ENCODE results near the gene CASS4. TPM values are rescaled to one million over a fixed set of nuclear protein-coding genes. Genes with fewer than 3 reads are reported as not detected.

The CASS4 gene
- total RNA-seq, 2 donors from 2014 or later = not detected

DNA sequence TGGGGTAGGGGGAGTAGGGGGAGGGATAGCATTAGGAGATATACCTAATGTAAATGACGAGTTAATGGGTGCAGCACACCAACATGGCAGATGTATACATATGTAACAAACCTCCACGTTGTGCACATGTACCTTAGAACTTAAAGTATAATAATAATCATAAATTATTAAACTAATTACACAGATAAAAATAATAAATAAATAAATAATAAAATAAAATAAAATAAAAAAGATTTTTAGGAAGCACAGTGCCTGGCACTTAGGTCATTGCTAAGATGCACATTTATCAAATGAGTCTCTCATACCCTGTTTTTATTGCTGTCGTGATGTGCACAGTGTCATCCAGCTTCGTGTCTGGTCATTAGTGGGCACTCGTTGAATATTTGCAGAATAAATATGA lies 37.4 kb downstream of the CASS4 start:
- Histone ChIP-seq H3K9me3 (ENCODE audit: control insufficient read depth, low read length) (no peaks in the 10 kb centered on the region), H3K4me3 (ENCODE audit: low read length) (no peak overlapping the region), H3K27me3 (ENCODE audit: control insufficient read depth, insufficient read depth, low read length, poor library complexity, severe bottlenecking) (peaks cover 17% of the 10 kb centered on the region), H3K36me3 (ENCODE audit: control insufficient read depth, insufficient read depth, low read length) (no peaks in the 10 kb centered on the region), H3K9ac (ENCODE audit: extremely low read depth, low read length, poor library complexity, severe bottlenecking) (no peak overlapping the region), H3K4me1 (ENCODE audit: control insufficient read depth, insufficient read depth, low read length) (no peaks in the 10 kb centered on the region), H3K27ac (ENCODE audit: low read depth, low read length) (no peak overlapping the region)
- WGBS, 2 experiments (ENCODE audit: insufficient coverage in 1 of 2, insufficient read length in 1 of 2) = 99 to 100% methylated on average over 1 to 3 of the region's 5 CpGs
- TF ChIP-seq, protein P1, sequence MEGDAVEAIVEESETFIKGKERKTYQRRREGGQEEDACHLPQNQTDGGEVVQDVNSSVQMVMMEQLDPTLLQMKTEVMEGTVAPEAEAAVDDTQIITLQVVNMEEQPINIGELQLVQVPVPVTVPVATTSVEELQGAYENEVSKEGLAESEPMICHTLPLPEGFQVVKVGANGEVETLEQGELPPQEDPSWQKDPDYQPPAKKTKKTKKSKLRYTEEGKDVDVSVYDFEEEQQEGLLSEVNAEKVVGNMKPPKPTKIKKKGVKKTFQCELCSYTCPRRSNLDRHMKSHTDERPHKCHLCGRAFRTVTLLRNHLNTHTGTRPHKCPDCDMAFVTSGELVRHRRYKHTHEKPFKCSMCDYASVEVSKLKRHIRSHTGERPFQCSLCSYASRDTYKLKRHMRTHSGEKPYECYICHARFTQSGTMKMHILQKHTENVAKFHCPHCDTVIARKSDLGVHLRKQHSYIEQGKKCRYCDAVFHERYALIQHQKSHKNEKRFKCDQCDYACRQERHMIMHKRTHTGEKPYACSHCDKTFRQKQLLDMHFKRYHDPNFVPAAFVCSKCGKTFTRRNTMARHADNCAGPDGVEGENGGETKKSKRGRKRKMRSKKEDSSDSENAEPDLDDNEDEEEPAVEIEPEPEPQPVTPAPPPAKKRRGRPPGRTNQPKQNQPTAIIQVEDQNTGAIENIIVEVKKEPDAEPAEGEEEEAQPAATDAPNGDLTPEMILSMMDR (conservative IDR thresholded peaks at IDR 0.05) = no peak
- H3K36me3 Mint-ChIP-seq (ENCODE audit: low read depth) = no peaks in the 10 kb centered on the region
- no peak for DNase-seq
- H3K27ac Mint-ChIP-seq = no peak overlapping the region
- peaks cover 28% of the 10 kb centered on the region for H3K27me3 Mint-ChIP-seq (ENCODE audit: insufficient read depth)
- H3K4me1 Mint-ChIP-seq = peaks cover 6% of the 10 kb centered on the region
- no peaks in the 10 kb centered on the region for H3K9me3 Mint-ChIP-seq
- H3K4me3 Mint-ChIP-seq = no peak overlapping the region

DNA sequence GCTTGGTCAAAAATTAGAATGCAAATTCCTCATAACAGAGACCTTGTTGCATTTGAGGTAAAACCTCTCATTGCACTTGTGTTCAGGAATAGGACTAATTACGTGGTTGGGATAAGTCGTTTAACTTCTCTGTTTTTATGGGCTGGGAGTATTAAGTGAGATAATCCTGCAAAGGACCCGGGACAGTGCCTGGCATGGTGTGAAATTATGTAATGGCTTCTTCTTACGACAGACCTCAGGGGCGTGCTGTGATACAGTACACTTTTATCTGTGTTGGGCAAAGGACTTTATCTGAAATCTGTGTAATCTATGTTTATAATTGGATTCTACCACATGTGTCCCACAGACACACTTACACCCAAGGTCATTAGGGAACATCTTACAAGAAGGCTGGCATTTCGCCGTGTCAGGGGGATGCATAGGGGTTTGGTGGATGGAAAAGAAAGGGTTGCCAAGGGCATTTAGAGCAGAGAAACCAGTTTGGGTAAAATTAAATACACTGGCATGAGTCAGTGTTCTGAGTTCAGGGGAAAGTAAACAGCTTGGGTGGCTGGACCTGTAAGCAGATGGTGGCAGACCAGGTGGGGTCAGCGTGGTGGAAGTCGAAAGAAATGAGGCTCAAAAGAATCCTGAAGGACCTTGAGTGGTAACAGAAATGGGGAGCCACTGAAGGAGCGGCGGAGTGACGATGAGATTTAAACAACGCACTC lies 39.2 kb downstream of the CASS4 start:
- H3K4me1 ChIP-seq (ENCODE audit: control insufficient read depth, insufficient read depth, low read length) = no peaks in the 10 kb centered on the region
- H3K27ac ChIP-seq (ENCODE audit: low read depth, low read length) = no peak overlapping the region
- DNase-seq = no peak
- H3K27ac Mint-ChIP-seq = no peak overlapping the region
- no peak overlapping the region for H3K9ac ChIP-seq (ENCODE audit: extremely low read depth, low read length, poor library complexity, severe bottlenecking)
- no peaks in the 10 kb centered on the region for H3K36me3 Mint-ChIP-seq (ENCODE audit: low read depth)
- peaks cover 6% of the 10 kb centered on the region for H3K4me1 Mint-ChIP-seq
- peaks cover 23% of the 10 kb centered on the region for H3K27me3 ChIP-seq (ENCODE audit: control insufficient read depth, insufficient read depth, low read length, poor library complexity, severe bottlenecking)
- no peaks in the 10 kb centered on the region for H3K36me3 ChIP-seq (ENCODE audit: control insufficient read depth, insufficient read depth, low read length)
- H3K4me3 Mint-ChIP-seq = no peak overlapping the region
- no peaks in the 10 kb centered on the region for H3K9me3 Mint-ChIP-seq
- H3K9me3 ChIP-seq (ENCODE audit: control insufficient read depth, low read length) = no peaks in the 10 kb centered on the region
- 87 to 89% methylated on average over 11 to 13 of the region's 13 CpGs for WGBS, 2 experiments (ENCODE audit: insufficient coverage in 1 of 2, insufficient read length in 1 of 2)
- H3K4me3 ChIP-seq (ENCODE audit: low read length) = no peak overlapping the region
- H3K27me3 Mint-ChIP-seq (ENCODE audit: insufficient read depth) = peaks cover 25% of the 10 kb centered on the region
- TF ChIP-seq, protein P1 (conservative IDR thresholded peaks at IDR 0.05) = no peak

DNA sequence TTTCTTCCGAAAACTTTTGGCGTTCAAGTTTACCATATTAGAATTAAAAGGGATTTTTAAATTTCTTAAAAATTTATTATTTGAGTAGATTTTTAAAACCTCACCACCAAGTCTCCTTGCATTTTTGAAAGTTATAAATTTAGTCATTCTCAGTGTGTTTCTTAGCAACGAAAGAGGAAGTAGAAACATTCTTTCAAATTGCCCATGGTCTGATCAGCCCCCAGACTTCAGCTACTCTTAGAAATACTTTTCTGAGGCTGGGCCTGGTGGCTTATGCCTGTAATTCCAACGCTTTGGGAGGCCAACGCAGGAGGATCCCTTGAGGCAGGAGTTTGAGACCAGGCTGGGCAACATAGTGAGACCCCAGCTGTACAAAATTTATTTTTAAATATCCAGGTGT lies 41.3 kb downstream of the CASS4 start:
- Mint-ChIP-seq H3K4me1 (no peaks in the 10 kb centered on the region), H3K9me3 (no peaks in the 10 kb centered on the region), H3K36me3 (ENCODE audit: low read depth) (no peaks in the 10 kb centered on the region), H3K4me3 (no peak overlapping the region), H3K27ac (no peak overlapping the region), H3K27me3 (ENCODE audit: insufficient read depth) (peaks cover 27% of the 10 kb centered on the region)
- TF ChIP-seq, protein P1 (conservative IDR thresholded peaks at IDR 0.05) = no peak
- H3K27ac ChIP-seq (ENCODE audit: low read depth, low read length) = no peak overlapping the region
- peaks cover 26% of the 10 kb centered on the region for H3K27me3 ChIP-seq (ENCODE audit: control insufficient read depth, insufficient read depth, low read length, poor library complexity, severe bottlenecking)
- no peak for DNase-seq
- no peaks in the 10 kb centered on the region for H3K36me3 ChIP-seq (ENCODE audit: control insufficient read depth, insufficient read depth, low read length)
- no peaks in the 10 kb centered on the region for H3K9me3 ChIP-seq (ENCODE audit: control insufficient read depth, low read length)
- H3K4me3 ChIP-seq (ENCODE audit: low read length) = no peak overlapping the region
- no peaks in the 10 kb centered on the region for H3K4me1 ChIP-seq (ENCODE audit: control insufficient read depth, insufficient read depth, low read length)
- 59 to 83% methylated on average over 2 to 4 of the region's 5 CpGs for WGBS, 2 experiments (ENCODE audit: insufficient coverage in 1 of 2, insufficient read length in 1 of 2)
- H3K9ac ChIP-seq (ENCODE audit: extremely low read depth, low read length, poor library complexity, severe bottlenecking) = no peak overlapping the region
